Left lobe of liver (tissue), 2 donors: ENCODE data around the gene ATP1A1. TPM values are rescaled to one million over a fixed set of nuclear protein-coding genes. Genes with fewer than 3 reads are reported as not detected.

ENCODE experiments used
- ATAC-seq: fragments of 200-7000 bp; cut with Tn5 transposase; one replicate; pipeline ENCODE4 v1.9.1; 2020; ENCODE audit warnings: mild to moderate bottlenecking, moderate library complexity
- DNase-seq: peaks from one replicate; pipeline ENCODE4 v3.0.0-alpha.2; 2020; ENCODE audit warnings: low spot score
- total RNA-seq: library from RNA; stranded (reverse); gene quantifications from one replicate; pipeline ENCODE4 v1.2.1, GENCODE V29; 2021
- donor health status: DM: no; HTN: no; CAD: no; lungs with moderate emphysema.
- donor health status: DM: no; HTN: yes; CAD: no.

Gene ATP1A1
- total RNA-seq, 1 donor from 2014 or later = 110 TPM

DNA sequence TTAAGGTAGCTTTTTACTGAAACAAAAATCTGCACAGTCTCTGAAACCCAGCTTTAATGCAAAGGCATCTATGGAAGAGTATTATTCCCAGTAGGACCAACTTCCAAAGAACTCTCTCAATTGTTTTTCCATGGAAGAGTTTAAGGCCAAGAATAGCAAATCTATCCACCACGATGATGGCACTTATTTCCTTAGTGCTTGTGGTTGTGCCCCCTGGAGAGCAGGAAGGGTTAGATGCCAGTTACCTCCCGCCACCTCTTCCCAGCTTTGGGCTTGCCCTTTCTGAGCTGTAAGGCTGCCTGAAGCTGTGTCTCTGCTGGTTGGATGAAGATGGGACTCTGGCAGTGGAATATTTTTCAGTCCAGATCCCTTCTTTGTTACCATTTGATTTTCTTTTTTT is 4.8 kb upstream of the ATP1A1 start:
- no peak for ATAC-seq
- DNase-seq = no peak

- no peak for DNase-seq
- ATAC-seq = no peak
Measured at GRCh38 chr1:116370181-116370580, 2.9 kb upstream of the ATP1A1 start.

GRCh38 chr1:116371752-116372151 is 1.3 kb upstream of the ATP1A1 start:
- no peak for DNase-seq
- ATAC-seq = no peak

- ATAC-seq (no peak), DNase-seq (no peak)
Measured at GRCh38 chr1:116372191-116372590, 853 bp upstream of the ATP1A1 start.

- DNase-seq = peak; percentile 61
- peak; percentile 33 for ATAC-seq
Measured at GRCh38 chr1:116373431-116374352, 648 bp downstream of the ATP1A1 start.

GRCh38 chr1:116374353-116375147 is 1.5 kb downstream of the ATP1A1 start:
- no peak for ATAC-seq
- no peak for DNase-seq

GRCh38 chr1:116375148-116375886 is 2.3 kb downstream of the ATP1A1 start:
- ATAC-seq (no peak), DNase-seq (no peak)

GRCh38 chr1:116375887-116376728 is 3.1 kb downstream of the ATP1A1 start:
- DNase-seq = peak; percentile 83
- peak; percentile 41 for ATAC-seq

GRCh38 chr1:116376729-116377086 is 3.7 kb downstream of the ATP1A1 start:
- ATAC-seq = no peak
- no peak for DNase-seq

- ATAC-seq (peak; percentile 4), DNase-seq (peak; percentile 60)
Measured at GRCh38 chr1:116377541-116378529, 4.8 kb downstream of the ATP1A1 start.

DNA sequence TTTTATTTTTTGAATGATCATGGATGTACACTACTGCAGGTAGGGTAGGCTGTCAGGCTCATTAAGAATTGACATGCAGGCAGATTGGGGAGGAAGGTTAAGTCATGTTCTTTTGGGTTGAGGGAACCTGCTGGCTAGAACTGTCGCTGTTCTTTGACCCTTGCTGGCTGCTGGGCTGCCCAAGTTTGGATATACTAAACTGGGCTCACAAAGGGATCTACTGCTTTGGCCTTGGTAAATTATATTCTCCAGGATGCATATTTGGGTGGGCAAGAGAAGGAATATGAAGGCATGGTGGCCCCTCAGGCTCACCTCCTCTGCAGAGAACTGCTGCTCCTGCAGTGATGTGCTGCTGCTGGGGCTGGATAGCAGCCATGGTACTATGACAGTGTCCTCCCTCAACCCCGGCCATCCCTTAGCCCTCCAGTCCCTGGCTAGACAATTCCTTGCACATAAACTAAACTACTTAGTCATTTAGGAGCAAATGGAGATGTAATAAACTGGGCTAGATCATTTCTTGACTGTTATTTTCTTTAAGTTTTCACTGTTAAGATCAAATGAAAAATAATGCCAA is 6.1 kb downstream of the ATP1A1 start:
- ATAC-seq = peak; percentile 54

GRCh38 chr1:116379674-116380498 is 6.8 kb downstream of the ATP1A1 start:
- peak; percentile 68 for ATAC-seq
- peak; percentile 72 for DNase-seq

More for the DNA sequence above, 6.1 kb downstream of the ATP1A1 start:
- DNase-seq = peak; percentile 58

- DNase-seq (no peak), ATAC-seq (no peak)
Measured at GRCh38 chr1:116380499-116381242, 7.6 kb downstream of the ATP1A1 start.

- DNase-seq = no peak
- no peak for ATAC-seq
Measured at GRCh38 chr1:116382321-116382720, 9.3 kb downstream of the ATP1A1 start.

DNA sequence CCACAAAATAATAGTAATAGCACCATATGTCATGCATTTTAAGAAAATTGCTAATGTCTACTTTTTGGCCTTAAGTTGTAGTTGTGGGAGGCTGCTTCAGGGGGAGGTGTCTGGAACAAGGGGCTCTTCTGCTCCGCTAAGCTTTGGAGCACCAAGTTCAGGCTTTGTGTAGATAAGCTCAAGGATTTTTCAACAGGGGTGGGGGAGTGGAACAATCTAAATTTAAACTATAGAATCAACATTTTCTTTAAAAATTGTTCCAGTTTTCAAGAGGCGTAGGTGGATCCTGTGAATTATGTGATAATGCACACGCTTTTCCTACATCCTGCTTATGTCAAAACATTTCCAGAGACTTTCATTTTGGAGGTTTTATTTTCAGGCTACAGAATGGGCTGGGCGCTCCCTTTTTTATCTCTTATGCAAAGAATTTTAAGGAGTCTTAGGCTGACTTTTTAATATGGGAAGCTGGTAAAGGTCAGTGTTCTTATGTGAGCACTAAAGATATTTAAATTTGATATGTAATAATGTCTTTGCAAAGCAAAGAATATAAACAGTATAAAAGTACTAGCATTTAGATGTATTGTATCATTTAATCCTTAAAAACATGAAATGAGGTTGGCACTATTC is 9.9 kb downstream of the ATP1A1 start:
- ATAC-seq (no peak), DNase-seq (no peak)

- DNase-seq (no peak), ATAC-seq (no peak)
Measured at GRCh38 chr1:116386042-116386441, 13.0 kb downstream of the ATP1A1 start.

DNA sequence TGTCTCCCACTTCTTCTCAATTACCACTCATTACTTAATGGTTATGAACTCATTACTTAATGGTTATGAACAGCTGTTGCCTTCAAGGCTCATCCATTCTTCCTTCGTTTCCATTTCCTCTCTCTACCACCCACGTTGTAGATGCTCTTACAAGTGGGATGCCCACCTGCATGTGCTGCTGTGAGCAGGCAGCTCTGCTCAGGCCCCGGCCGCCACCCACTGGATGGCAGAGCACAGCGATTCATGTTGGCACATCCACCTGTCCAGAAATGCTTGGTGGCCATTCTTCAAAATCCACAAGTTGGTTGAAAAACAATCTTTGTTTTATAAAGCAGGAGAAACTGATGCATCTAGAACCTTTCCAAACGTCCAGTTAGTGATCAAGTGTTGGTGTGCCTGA is 14.5 kb downstream of the ATP1A1 start:
- DNase-seq (no peak), ATAC-seq (no peak)
